Body of pancreas (tissue), 4 donors: ENCODE data around the gene TCAP. TPM values are rescaled to one million over a fixed set of nuclear protein-coding genes. Genes with fewer than 3 reads are reported as not detected.

ENCODE experiments used
- ATAC-seq: fragments of 150-250 bp; one replicate; pipeline ENCODE4 v1.9.1; 2016
- DNase-seq, 4 donors: peaks; one replicate each; pipeline ENCODE4 v3.0.0-alpha.2; 2019
- H3K27ac ChIP-seq, 4 donors: fragments of 200-600 bp; sonication (generic); 1 replicate in 3 of 4; 2 replicates in 1 of 4; pipeline versions ENCODE4 v1.5.1 to v1.6.1; 2016 to 2019; ENCODE audit warnings: mild to moderate bottlenecking in 1 of 4, mixed read lengths in 1 of 4, moderate library complexity in 1 of 4
- H3K27me3 ChIP-seq, 2 donors: fragments of 200-600 bp; sonication (generic); one replicate each; pipeline ENCODE4 v1.6.0; 2016; ENCODE audit warnings: mild to moderate bottlenecking in 1 of 2
- H3K36me3 ChIP-seq, 2 donors: fragments of 200-600 bp; sonication (generic); replicated peaks in 1 of 2; 2 replicates each; pipeline ENCODE4 v1.5.1; 2016; ENCODE audit warnings: low read depth in 2 of 2; ENCODE audit not compliant: insufficient read depth in 1 of 2
- H3K4me1 ChIP-seq: fragments of 200-600 bp; sonication (generic); one replicate; pipeline ENCODE4 v1.6.0; 2016
- H3K4me3 ChIP-seq, 2 donors: fragments of 200-600 bp; sonication (generic); 1 replicate in 1 of 2; 2 replicates in 1 of 2; pipeline ENCODE4 v1.5.1; 2016 to 2019
- H3K9me3 ChIP-seq, 3 donors: fragments of 200-600 bp; sonication (generic); 1 replicate in 2 of 3; 2 replicates in 1 of 3; pipeline ENCODE4 v1.5.1; 2016
- CTCF ChIP-seq, 7 experiments: fragments of 450-650 bp in 4 of 7; fragments of 200-600 bp in 3 of 7; sonication (generic) in 3 of 7; IDR thresholded peaks; one replicate each; pipeline ENCODE4 v1.5.1; 2016 to 2019; ENCODE audit warnings: antibody characterized with exemption in 7 of 7
- POLR2A ChIP-seq, 3 donors: fragments of 450-650 bp; IDR thresholded peaks; one replicate each; pipeline ENCODE4 v1.6.1; 2016; ENCODE audit warnings: antibody characterized with exemption in 3 of 3, mild to moderate bottlenecking in 2 of 3
- WGBS, 2 donors: methylation state at CpG; one replicate each; pipeline ENCODE4 v1.1.5; 2017; 5-methylcytosine and 5-hydroxymethylcytosine counted together
- intact Hi-C: fragments of 100-400 bp; cut with DNase I; formaldehyde crosslinking; loops from one replicate; pipeline ENCODE4 v1.15.1; 2023
- total RNA-seq, 2 donors: library from RNA; depleted of rRNA; stranded (reverse); fragments of >200 nt; gene quantifications; one replicate each; pipeline ENCODE4 v1.1.0, GENCODE V29; 2016

Gene TCAP
- total RNA-seq, 2 donors from 2014 or later = 0.26 TPM; not detected in 1

GRCh38 chr17:39651923-39652586, 13.1 kb upstream of the TCAP start:
- intact Hi-C loops = no loop called here
- Histone ChIP-seq H3K9me3 (no peaks in the 10 kb centered on the region), H3K36me3 (no peaks in the 10 kb centered on the region), H3K27me3 (no peaks in the 10 kb centered on the region), H3K4me1 (peaks cover 6% of the 10 kb centered on the region), H3K4me3 (no peak overlapping the region), H3K27ac (no peak overlapping the region)
- DNase-seq (no peak), ATAC-seq (no peak)
- TF ChIP-seq CTCF (IDR thresholded peaks at IDR 0.05) (no peak), POLR2A (IDR thresholded peaks at IDR 0.05) (no peak)
- 52 to 57% methylated on average over 8 of the region's 8 CpGs for WGBS, 2 donors

GRCh38 chr17:39652587-39653315, 12.4 kb upstream of the TCAP start:
- no peaks in the 10 kb centered on the region for H3K9me3 ChIP-seq
- H3K36me3 ChIP-seq = no peaks in the 10 kb centered on the region
- DNase-seq = no peak
- peak; percentile 13 for ATAC-seq
- no peak overlapping the region for H3K4me3 ChIP-seq
- no peaks in the 10 kb centered on the region for H3K27me3 ChIP-seq
- no peak for TF ChIP-seq POLR2A (IDR thresholded peaks at IDR 0.05)
- TF ChIP-seq CTCF (IDR thresholded peaks at IDR 0.05) = no peak
- peaks cover 6% of the 10 kb centered on the region for H3K4me1 ChIP-seq
- intact Hi-C loops = no loop called here
- 67 to 74% methylated on average over 6 to 7 of the region's 7 CpGs for WGBS, 2 donors
- no peak overlapping the region for H3K27ac ChIP-seq

GRCh38 chr17:39653316-39653661, 11.9 kb upstream of the TCAP start:
- intact Hi-C loops = no loop called here
- Histone ChIP-seq H3K9me3 (no peaks in the 10 kb centered on the region), H3K27ac (no peak overlapping the region), H3K27me3 (no peaks in the 10 kb centered on the region), H3K36me3 (peaks cover 0 to 3% of the 10 kb centered on the region in 2 donors), H3K4me3 (no peak overlapping the region), H3K4me1 (peaks cover 6% of the 10 kb centered on the region)
- DNase-seq (no peak), ATAC-seq (no peak)
- WGBS, 2 donors = 73 to 74% methylated on average over 9 to 12 of the region's 12 CpGs
- TF ChIP-seq CTCF (IDR thresholded peaks at IDR 0.05) = no peak
- no peak for TF ChIP-seq POLR2A (IDR thresholded peaks at IDR 0.05)

- intact Hi-C loops = no loop called here
- DNase-seq (peak; percentile 57 to 73 (median 68)), ATAC-seq (peak; percentile 58)
- TF ChIP-seq POLR2A (IDR thresholded peaks at IDR 0.05) = no peak
- TF ChIP-seq CTCF (IDR thresholded peaks at IDR 0.05) = peak; percentile 61 to 79 (median 69)
- H3K27ac ChIP-seq = no peak overlapping the region
- H3K36me3 ChIP-seq = peaks cover 0 to 3% of the 10 kb centered on the region in 2 donors
- WGBS, 2 donors = 43 to 47% methylated on average over 14 of the region's 14 CpGs
- peaks cover 6% of the 10 kb centered on the region for H3K4me1 ChIP-seq
- no peak overlapping the region for H3K4me3 ChIP-seq
- H3K9me3 ChIP-seq = no peaks in the 10 kb centered on the region
- no peaks in the 10 kb centered on the region for H3K27me3 ChIP-seq
Observed at GRCh38 chr17:39653662-39654331, 11.4 kb upstream of the TCAP start.
